Adrenal gland (tissue), 5 donors: ENCODE measurements around the gene TBC1D14.

Source experiments
- CTCF ChIP-seq, 6 experiments: fragments of 450-650 bp in 4 of 6; fragments of 200-600 bp in 2 of 6; sonication (generic) in 1 of 6; IDR thresholded peaks; 1 replicate in 5 of 6; 2 replicates in 1 of 6; pipeline versions ENCODE4 v1.5.1 to v1.8.0; 2016 to 2021; ENCODE audit warnings: antibody characterized with exemption in 6 of 6, mild to moderate bottlenecking in 2 of 6, moderate library complexity in 1 of 6
- POLR2A ChIP-seq, 2 donors: fragments of 450-650 bp; IDR thresholded peaks; one replicate each; pipeline ENCODE4 v1.6.1; 2017; ENCODE audit warnings: antibody characterized with exemption in 2 of 2, mild to moderate bottlenecking in 2 of 2, moderate library complexity in 1 of 2
- donor health status: DM: no; HTN: no; CAD: no.

GRCh38 chr4:6935965-6936364 is 26.3 kb downstream of the TBC1D14 start:
- no peak for TF ChIP-seq POLR2A (IDR thresholded peaks at IDR 0.05)
- no peak for TF ChIP-seq CTCF (IDR thresholded peaks at IDR 0.05)
